IMR-90 (cell line): ENCODE data around the gene PPP2R5A. TPM values are rescaled to one million over a fixed set of nuclear protein-coding genes. Genes with fewer than 3 reads are reported as not detected.

ENCODE experiments used
- ATAC-seq: fragments of 200-7000 bp; cut with Tn5 transposase; 2 replicates; pipeline ENCODE4 v1.9.1; 2020; ENCODE audit warnings: low read depth, mild to moderate bottlenecking, moderate library complexity
- BruUV-seq: library from RNA; stranded (reverse); fragments of 400-500 nt; replicated peaks from 2 replicates; lab custom pipeline; 2021; lab: Mats Ljungman, UMichigan
- CTCF ChIA-PET: fragments of 300-600 bp; formaldehyde crosslinking; extraction: SDS; loops from one replicate; lab custom pipeline; 2021; ENCODE audit warnings: antibody characterized with exemption; lab: Yijun Ruan, JAX
- POLR2A ChIA-PET: fragments of 300-600 bp; sonication (Branson Sonifier 250); formaldehyde crosslinking; loops from one replicate; lab custom pipeline; 2022; ENCODE audit warnings: antibody characterized with exemption; ENCODE audit not compliant: unreplicated experiment; lab: Charles Lee
- DNase-seq: peaks from one replicate; pipeline ENCODE4 v3.0.0; 2013
- H2AFZ ChIP-seq: replicated peaks from 2 replicates; pipeline ENCODE3; 2013; ENCODE audit warnings: low read length, mild to moderate bottlenecking; ENCODE audit not compliant: poor library complexity
- H2AK5ac ChIP-seq: 2 replicates; pipeline ENCODE4 v1.6.1; 2013; ENCODE audit warnings: low read depth, low read length, inconsistent platforms
- H2AK9ac ChIP-seq: replicated peaks from 2 replicates; pipeline ENCODE3; 2013; ENCODE audit warnings: mild to moderate bottlenecking, low read depth, low read length, moderate library complexity; ENCODE audit not compliant: poor library complexity
- H2BK120ac ChIP-seq: 2 replicates; pipeline ENCODE4 v1.6.1; 2013; ENCODE audit warnings: low read depth, low read length, inconsistent platforms
- H2BK15ac ChIP-seq: 3 replicates; pipeline ENCODE4 v1.6.1; 2013; ENCODE audit warnings: low read depth, low read length, inconsistent platforms
- H2BK20ac ChIP-seq: 2 replicates; pipeline ENCODE4 v1.6.1; 2013; ENCODE audit warnings: low read depth, mild to moderate bottlenecking, inconsistent platforms, low read length, moderate library complexity
- H2BK5ac ChIP-seq: 2 replicates; pipeline ENCODE4 v1.6.1; 2013; ENCODE audit warnings: mild to moderate bottlenecking, low read depth, low read length, inconsistent platforms; ENCODE audit not compliant: poor library complexity, severe bottlenecking
- H3K14ac ChIP-seq: replicated peaks from 2 replicates; pipeline ENCODE4 v1.6.1; 2013; ENCODE audit warnings: low read depth, low read length, inconsistent platforms
- H3K18ac ChIP-seq: 2 replicates; pipeline ENCODE4 v1.6.1; 2013; ENCODE audit warnings: low read depth, low read length, control low read depth
- H3K23ac ChIP-seq: 2 replicates; pipeline ENCODE4 v1.6.1; 2013; ENCODE audit warnings: low read depth, low read length, inconsistent platforms
- H3K27ac ChIP-seq: 2 replicates; pipeline ENCODE4 v1.5.1; 2013; ENCODE audit warnings: mild to moderate bottlenecking, control low read depth, low read length; ENCODE audit not compliant: insufficient read depth
- H3K27me3 ChIP-seq: 2 replicates; pipeline ENCODE4 v1.6.1; 2013; ENCODE audit warnings: low read length; ENCODE audit not compliant: control insufficient read depth, insufficient read depth
- H3K36me3 ChIP-seq: 2 replicates; pipeline ENCODE4 v1.6.1; 2013; ENCODE audit warnings: low read length, mixed read lengths; ENCODE audit not compliant: control insufficient read depth, insufficient read depth
- H3K4ac ChIP-seq: 2 replicates; pipeline ENCODE4 v1.6.1; 2013; ENCODE audit warnings: low read depth, low read length, inconsistent platforms
- H3K4me1 ChIP-seq: 2 replicates; pipeline ENCODE4 v1.6.1; 2013; ENCODE audit warnings: low read length, mixed read lengths; ENCODE audit not compliant: control insufficient read depth, insufficient read depth
- H3K4me2 ChIP-seq: 2 replicates; pipeline ENCODE4 v1.6.1; 2013; ENCODE audit warnings: low read depth, mild to moderate bottlenecking, control low read depth, low read length, moderate library complexity
- H3K4me3 ChIP-seq: 2 replicates; pipeline ENCODE4 v1.5.1; 2013; ENCODE audit warnings: low read depth, mild to moderate bottlenecking, control low read depth, low read length, moderate library complexity; ENCODE audit not compliant: insufficient read depth
- H3K56ac ChIP-seq: 2 replicates; pipeline ENCODE4 v1.6.1; 2013; ENCODE audit warnings: low read length, inconsistent platforms; ENCODE audit not compliant: insufficient read depth; ENCODE audit errors: extremely low read depth
- H3K79me1 ChIP-seq, 2 experiments: 2 replicates each; pipeline ENCODE4 v1.6.1; 2013; ENCODE audit warnings: low read length in 2 of 2, inconsistent platforms in 1 of 2, low read depth in 1 of 2
- H3K9ac ChIP-seq: 2 replicates; pipeline ENCODE4 v1.6.1; 2013; ENCODE audit warnings: low read depth, low read length, control low read depth
- H3K9me1 ChIP-seq: 2 replicates; pipeline ENCODE4 v1.6.1; 2013; ENCODE audit warnings: low read length, inconsistent platforms; ENCODE audit not compliant: insufficient read depth
- H3K9me3 ChIP-seq: 2 replicates; pipeline ENCODE4 v1.6.1; 2013; ENCODE audit warnings: low read length; ENCODE audit not compliant: control insufficient read depth, insufficient read depth
- H4K20me1 ChIP-seq: 2 replicates; pipeline ENCODE4 v1.6.1; 2013; ENCODE audit warnings: low read length, inconsistent platforms; ENCODE audit not compliant: insufficient read depth
- H4K5ac ChIP-seq: 2 replicates; pipeline ENCODE4 v1.6.1; 2013; ENCODE audit warnings: mild to moderate bottlenecking, low read depth, low read length, control low read depth
- H4K8ac ChIP-seq, 2 experiments: 2 replicates each; pipeline ENCODE4 v1.6.1; 2013; ENCODE audit warnings: low read depth in 2 of 2, low read length in 2 of 2, control low read depth in 1 of 2, inconsistent platforms in 1 of 2
- H4K91ac ChIP-seq: 2 replicates; pipeline ENCODE4 v1.6.1; 2013; ENCODE audit warnings: low read depth, low read length, inconsistent platforms; ENCODE audit not compliant: insufficient read depth
- CHD1 ChIP-seq: IDR thresholded peaks from 2 replicates; pipeline ENCODE4 v1.6.1; 2012; ENCODE audit warnings: low read depth, low read length, improper control_type of control experiment
- ELK1 ChIP-seq: fragments of 150-350 bp; IDR thresholded peaks from 2 replicates; pipeline ENCODE4 v1.6.1; 2016; ENCODE audit warnings: low read depth, mild to moderate bottlenecking, low read length, moderate library complexity, borderline replicate concordance
- FOS ChIP-seq: fragments of 150-350 bp; IDR thresholded peaks from 2 replicates; pipeline ENCODE4 v1.6.1; 2016; ENCODE audit warnings: low read depth, low read length
- MXI1 ChIP-seq: IDR thresholded peaks from 2 replicates; pipeline ENCODE4 v1.6.1; 2012; ENCODE audit warnings: low read depth, mild to moderate bottlenecking, low read length, moderate library complexity, borderline replicate concordance
- RAD21 ChIP-seq: IDR thresholded peaks from 2 replicates; pipeline ENCODE4 v1.6.1; 2012; ENCODE audit warnings: low read length, improper control_type of control experiment
- whole genome bisulfite sequencing, 2 experiments: methylation state at CpG; one replicate each; pipeline versions ENCODE4 v1.1.5 to v1.1.7; 2013; ENCODE audit warnings: missing lambda C conversion rate in 2 of 2; ENCODE audit not compliant: insufficient read length in 1 of 2; ENCODE audit errors: extremely low coverage in 2 of 2; 5-methylcytosine and 5-hydroxymethylcytosine counted together
- dilution Hi-C: fragments of 300-500 bp; cut with HindIII; formaldehyde crosslinking; loops from one replicate; pipeline ENCODE4 v1.14.3; 2018; ENCODE audit warnings: low sequenced_read_pairs; ENCODE audit not compliant: unreplicated experiment
- in situ Hi-C: fragments of 300-500 bp; cut with MboI; formaldehyde crosslinking; loops from 3 replicates; pipeline ENCODE4 v1.14.3; 2019; ENCODE audit warnings: low sequenced_read_pairs, inconsistent platforms, mixed read lengths
- intact Hi-C: fragments of 100-400 bp; cut with micrococcal nuclease; formaldehyde crosslinking; loops from 2 replicates; pipeline ENCODE4 v1.10.0; 2022
- polyA plus RNA-seq, 3 experiments: library from polyadenylated mRNA; depleted of rRNA; stranded (reverse); fragments of >200 nt; gene quantifications; 2 replicates each; pipeline ENCODE4 v1.2.3, GENCODE V29; 2012; ENCODE audit warnings: low replicate concordance in 1 of 3
- total RNA-seq: library from RNA; depleted of rRNA; stranded (reverse); fragments of >200 nt; gene quantifications from 2 replicates; pipeline ENCODE4 v1.2.3, GENCODE V29; 2012

The PPP2R5A gene
- total and polyA plus RNA-seq, 2 of the 4 experiments (the other 2 are of a cell fraction) = 8.4 to 12.6 TPM

DNA sequence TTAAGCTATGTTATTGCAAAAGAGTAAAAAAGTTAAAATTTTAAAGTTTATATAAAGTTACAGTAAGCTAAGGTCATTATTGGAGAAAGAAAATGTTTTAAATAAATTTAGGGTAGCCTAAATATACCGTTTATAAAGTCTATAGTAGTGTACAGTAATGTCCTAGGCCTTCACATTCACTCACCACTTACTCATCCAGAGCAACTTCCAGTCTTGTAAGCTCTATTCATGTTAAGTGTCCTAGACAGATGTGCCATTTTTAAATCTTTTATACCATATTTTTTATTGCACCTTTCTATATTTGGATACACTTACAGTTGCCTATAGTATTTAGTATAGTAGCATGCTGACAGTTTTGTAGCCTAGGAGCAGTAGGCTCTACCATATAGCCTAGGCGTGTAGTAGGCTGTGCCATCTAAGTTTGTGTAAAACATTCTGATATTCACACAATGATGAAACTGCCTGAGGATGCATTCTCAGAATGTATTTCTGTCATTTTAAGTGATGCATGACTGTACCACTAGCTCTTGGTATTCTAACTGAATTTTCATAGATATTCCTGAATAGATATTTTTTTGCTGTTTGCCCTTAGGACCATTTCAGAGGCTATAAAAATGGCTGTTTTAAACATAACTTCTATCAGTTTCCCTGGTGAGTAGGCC lies 26.8 kb downstream of the PPP2R5A start:
- no peak overlapping the region for H3K56ac ChIP-seq
- H3K4me1 ChIP-seq = peaks cover 6% of the 10 kb centered on the region; the same call in 1 of the 2 replicates
- H3K18ac ChIP-seq = no peak overlapping the region; the same call in 1 of the 2 replicates
- H3K27ac ChIP-seq = no peak overlapping the region
- H2BK5ac ChIP-seq = peak overlapping the region; percentile 67
- no peak overlapping the region for H4K5ac ChIP-seq
- no peak overlapping the region for H3K23ac ChIP-seq
- intact Hi-C loops = no loop called here
- H2BK15ac ChIP-seq = no peak overlapping the region
- no peak overlapping the region for H3K4me3 ChIP-seq
- dilution Hi-C loops = no loop called here
- 0 out of 2 replicates have a peak, but pooled peaks cover 5% of the 10 kb centered on the region for H3K36me3 ChIP-seq
- peak; percentile 92 for ATAC-seq
- H3K79me1 ChIP-seq = peaks cover 30 to 59% of the 10 kb centered on the region in 2 experiments
- H3K4me2 ChIP-seq = peak overlapping the region; percentile 62; the same call in 1 of the 2 replicates
- no peaks in the 10 kb centered on the region for H3K27me3 ChIP-seq
- no peak overlapping the region for H2AK5ac ChIP-seq
- H2AFZ ChIP-seq = no peak overlapping the region
- no peak overlapping the region for H2BK120ac ChIP-seq
- no peak overlapping the region for H4K8ac ChIP-seq
- POLR2A ChIA-PET = interaction anchor here (0.5 to 1.1 kb wide), 2 partner anchors 39 to 277 kb away, joined by 3 to 5 read pairs; partner anchors contain the start of genes DTL and INTS7
- 0 out of 2 replicates have a peak overlapping the region, but pooled peaks have one; percentile 11 for H3K14ac ChIP-seq
- CTCF ChIA-PET = interaction anchor here (0.6 to 1.4 kb wide), 4 partner anchors 101 to 616 kb away, joined by 3 to 4 read pairs (median 4); partner anchors contain the start of genes DTL and INTS7
- no peaks in the 10 kb centered on the region for H3K9me3 ChIP-seq
- no peak overlapping the region for H2BK20ac ChIP-seq
- no TSS peak for BruUV-seq
- H3K4ac ChIP-seq = no peak overlapping the region
- H4K91ac ChIP-seq = no peak overlapping the region
- TF ChIP-seq RAD21 (no peak), CHD1 (no peak), ELK1 (no peak), FOS (no peak), MXI1 (no peak)
- WGBS, 2 experiments = no CpG with 5 or more reads among the region's 2 CpGs
- no peak overlapping the region for H2AK9ac ChIP-seq
- H3K9me1 ChIP-seq = 0 out of 2 replicates have a peak, but pooled peaks cover 4% of the 10 kb centered on the region
- no peak overlapping the region for H3K9ac ChIP-seq
- peaks cover 3% of the 10 kb centered on the region; the same call in 1 of the 2 replicates for H4K20me1 ChIP-seq
- in situ Hi-C loops = no loop called here
- peak; percentile 69 for DNase-seq
